Stimulated activated CD4-positive, alpha-beta T cell treated with anti-CD3 and anti-CD28 coated beads, Interleukin-4, amount 100 ng/mL, for 4 hours (primary cell): ENCODE measurements around the gene TLE6.
A peak's percentile ranks its signal among the peaks of the same experiment; 100 is the strongest.
"Not testable (repeated sequence)": the region's sequence is repeated elsewhere in the genome, so short reads cannot be mapped to it uniquely, and the experiment has no call there.

Experiments
- DNase-seq, 2 experiments: peaks; one replicate each; pipeline ENCODE4 v3.0.0-alpha.2; 2020

TLE6 gene

DNA sequence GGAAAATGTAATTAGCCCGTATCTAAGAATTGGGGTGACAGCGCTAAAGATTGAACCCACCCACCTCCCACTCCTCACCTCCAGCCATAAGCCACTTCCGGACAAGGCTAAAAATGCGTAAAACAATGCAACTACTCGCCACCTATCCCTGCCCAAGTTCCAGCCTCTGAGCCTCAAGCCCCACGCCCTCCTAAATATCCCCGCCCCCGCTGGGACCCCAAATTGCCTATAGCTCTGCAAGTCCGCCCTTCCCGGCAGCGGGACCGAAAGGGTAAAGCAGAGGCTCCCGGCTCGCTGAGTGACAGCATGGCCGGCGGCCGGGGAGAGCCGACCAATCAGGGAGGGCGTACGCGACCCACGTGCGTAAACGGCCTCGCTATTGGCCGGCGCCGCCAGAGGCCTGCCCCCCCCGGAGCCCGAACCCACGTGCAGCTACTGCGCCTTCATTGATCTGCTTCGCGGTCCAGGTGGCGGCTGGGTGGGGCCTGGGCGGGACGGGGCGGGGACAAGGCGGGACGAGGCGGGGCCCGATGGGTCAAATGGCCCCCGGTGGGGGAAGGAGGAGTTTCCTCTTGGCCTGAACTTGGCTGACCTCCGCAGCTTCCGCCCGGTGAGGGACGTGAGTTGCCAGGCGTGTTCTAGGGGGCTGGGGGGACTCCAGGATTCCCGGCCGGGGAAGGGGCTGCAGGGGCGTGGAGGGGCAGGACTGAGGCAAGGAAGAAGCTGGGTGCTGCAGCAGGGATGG, at the start of gene TLE6:
TSS of gene TLE6 (plus strand) at position 564 of the 745 bp plus-strand sequence. CDS start 670 bp downstream, outside the sequence.
- peak; percentile 90 to 95 for DNase-seq

GRCh38 chr19:2933490-2933910, 43.9 kb upstream of the TLE6 start:
- no peak for DNase-seq

- not testable (repeated sequence) for DNase-seq
Observed at GRCh38 chr19:2935863-2936262, 41.5 kb upstream of the TLE6 start.

DNA sequence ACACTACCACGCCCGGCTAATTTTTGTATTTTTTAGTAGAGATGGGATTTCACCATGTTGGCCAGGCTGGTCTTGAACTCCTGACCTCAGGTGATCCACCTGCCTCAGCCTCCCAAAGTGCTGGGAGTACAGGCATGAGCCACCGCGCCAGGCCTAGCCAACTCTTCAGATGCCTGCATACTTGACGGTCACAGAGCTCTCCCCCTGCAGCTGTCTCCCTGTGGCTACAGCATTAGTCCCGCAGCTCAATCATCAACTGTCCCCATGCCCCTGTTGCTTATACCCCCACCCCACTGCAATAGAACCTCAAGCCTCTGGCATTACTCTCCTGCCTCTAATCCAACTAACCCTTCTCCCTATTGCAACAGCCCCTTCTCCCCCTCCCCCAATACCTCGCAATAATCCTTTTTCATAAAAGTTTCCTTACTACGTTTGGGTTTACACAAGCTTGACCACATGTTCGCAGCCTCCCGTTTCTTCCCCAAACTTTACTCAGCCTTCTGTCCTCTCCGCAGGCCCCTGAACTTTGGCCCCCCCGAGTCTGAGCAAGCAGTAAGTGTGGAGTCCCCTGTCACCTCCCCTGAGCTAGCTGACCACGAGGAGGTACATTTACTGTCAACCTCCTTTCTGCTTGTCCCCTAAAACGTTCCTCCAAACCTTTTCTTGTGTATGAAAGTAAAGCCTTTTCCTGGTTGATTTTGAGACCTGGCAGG, 34.3 kb upstream of the TLE6 start:
- DNase-seq = no peak

DNA sequence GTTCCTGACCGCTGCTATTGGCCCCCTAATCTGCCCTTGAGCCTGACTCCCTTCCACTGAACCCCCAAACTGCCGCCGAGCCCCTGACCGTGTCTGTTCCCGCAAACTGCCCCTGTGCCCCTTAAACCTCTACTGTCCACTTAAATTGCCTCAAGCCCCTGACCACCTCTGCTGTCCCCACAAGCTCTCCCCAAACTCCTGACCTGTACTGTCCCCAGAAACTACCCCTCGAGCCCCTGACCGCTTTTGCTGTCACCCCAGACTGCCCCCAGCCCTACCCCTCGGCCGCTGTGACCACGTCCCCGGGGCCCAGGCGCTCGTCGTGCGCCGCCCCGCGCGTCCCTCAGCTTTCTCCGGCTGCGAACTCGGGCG, 33.0 kb upstream of the TLE6 start:
- no peak for DNase-seq

DNA sequence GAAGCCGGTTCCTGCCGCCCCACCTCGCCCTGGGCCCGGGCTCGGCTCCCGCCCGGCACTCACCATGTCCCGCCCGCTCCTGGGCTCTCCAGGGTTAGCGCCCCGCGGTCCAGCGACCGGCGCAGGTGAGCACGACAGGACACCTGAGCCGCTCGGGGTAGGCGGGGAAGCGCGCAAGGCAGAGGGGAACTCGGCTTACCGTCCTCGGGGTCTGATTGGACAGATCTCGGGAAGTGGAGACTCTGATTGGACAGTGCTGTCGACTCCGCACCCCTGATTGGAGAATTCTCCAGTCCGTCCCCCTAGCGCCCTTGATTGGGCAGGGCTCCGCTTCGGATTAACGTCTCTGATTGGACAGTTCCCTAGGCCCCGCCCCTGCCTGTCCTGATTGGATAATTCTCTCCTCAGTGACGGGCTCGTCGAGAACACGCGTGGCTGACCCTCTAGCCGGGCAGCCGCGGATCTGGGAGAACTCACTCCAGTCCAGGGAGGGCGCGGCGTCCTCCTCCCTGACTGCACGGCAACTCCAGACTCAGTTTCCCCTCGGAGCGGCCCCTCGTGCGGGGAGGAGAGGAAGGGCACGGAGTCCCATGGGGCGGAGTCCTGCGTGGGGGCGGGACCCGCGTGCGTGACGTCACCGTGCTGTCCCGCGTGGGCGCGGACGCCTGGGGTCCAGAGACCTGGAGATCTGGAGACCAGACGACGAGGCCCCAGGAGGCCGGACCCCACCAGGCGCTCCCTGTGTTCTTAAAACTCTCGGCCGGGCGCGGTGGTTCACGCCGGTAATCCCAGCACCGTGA, 32.4 kb upstream of the TLE6 start, which contains the start of gene ZNF77:
TSS of gene ZNF77 (minus strand) at position 197 of the 800 bp plus-strand sequence. CDS start at position 66, 131 bp downstream.
- DNase-seq = peak; percentile 97 to 99

- no peak for DNase-seq
Observed at GRCh38 chr19:2945575-2946184, 31.7 kb upstream of the TLE6 start.

- DNase-seq = no peak
Observed at GRCh38 chr19:2949939-2950285, 27.5 kb upstream of the TLE6 start.

GRCh38 chr19:2950286-2951124, 26.9 kb upstream of the TLE6 start:
- peak; percentile 100 for DNase-seq

DNA sequence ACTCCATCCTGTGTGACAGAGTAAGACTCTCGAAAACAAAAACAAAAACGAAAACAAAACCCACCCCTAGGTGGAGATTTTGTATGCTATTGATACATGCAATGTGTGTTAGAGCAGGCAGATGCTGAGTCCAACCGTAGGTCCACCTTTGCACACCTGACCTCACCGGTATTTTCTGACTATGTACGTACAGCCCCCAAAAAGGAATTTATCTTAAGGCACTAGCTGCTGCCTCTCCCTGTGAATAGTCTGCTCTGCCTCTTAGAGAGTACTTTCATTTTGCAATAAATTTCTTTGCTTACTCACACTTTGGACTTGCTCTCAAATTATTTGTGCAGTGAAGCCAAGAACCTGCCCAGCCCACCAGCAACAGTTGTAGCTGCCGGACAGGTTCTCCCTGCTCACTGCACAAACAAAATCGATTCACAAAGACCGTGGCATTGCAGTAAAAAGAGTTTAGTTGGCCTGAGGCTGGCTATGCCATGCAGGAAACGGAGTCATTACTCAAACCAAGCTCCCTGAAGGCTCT, 24.3 kb upstream of the TLE6 start:
- no peak for DNase-seq

GRCh38 chr19:2957160-2957559, 20.2 kb upstream of the TLE6 start:
- DNase-seq = no peak

GRCh38 chr19:2960120-2960519, 17.2 kb upstream of the TLE6 start:
- DNase-seq = no peak

DNA sequence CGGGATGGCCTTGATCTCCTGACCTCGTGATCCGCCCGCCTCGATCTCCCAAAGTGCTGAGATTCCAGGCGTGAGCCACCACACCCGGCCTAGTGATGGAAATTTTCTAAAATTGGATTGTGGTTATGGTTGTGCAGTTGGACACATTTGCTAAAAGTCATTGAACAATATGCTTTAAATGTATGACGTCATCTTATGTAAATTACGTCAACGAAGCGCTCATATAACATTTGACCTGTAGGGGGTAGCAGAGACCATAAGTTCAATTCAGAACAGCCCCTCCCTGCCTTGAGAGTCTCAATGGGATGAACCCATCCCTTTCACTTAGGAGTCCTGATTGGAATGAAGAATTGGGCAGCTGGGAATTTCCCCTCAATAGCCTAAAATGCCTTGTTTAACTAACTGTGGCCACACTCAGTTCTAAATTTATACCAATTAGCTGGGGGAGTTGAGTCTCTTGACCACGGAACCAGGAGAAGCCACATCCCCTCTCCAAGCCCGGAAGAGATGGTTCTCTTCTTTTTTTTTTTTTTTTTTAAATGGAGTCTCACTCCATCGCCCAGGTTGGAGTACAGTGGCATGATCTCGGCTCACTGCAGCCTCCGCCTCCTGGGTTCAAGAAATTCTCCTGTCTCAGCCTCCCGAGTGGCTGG, 15.2 kb upstream of the TLE6 start:
- DNase-seq = peak in 1 of 2 experiments; percentile 14

DNA sequence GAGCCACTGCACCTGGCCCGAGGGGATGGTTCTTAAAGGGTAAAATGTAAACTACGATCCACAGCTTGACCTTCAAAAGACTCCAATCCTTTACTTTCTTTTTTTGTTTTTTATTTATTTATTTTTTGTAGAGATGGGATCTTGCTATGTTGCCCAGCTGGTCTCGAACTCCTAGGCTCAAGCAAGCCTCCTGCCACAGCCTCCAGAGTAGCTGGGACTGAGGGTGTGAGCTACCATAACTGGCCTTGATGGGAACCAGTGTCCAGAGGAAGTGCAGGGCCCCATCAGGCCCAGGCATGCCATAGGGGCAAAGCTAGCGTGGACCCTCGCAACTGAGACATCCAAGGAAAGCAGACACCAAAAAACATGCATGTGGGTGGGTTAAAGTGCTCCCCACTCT, 14.2 kb upstream of the TLE6 start:
- no peak for DNase-seq

DNA sequence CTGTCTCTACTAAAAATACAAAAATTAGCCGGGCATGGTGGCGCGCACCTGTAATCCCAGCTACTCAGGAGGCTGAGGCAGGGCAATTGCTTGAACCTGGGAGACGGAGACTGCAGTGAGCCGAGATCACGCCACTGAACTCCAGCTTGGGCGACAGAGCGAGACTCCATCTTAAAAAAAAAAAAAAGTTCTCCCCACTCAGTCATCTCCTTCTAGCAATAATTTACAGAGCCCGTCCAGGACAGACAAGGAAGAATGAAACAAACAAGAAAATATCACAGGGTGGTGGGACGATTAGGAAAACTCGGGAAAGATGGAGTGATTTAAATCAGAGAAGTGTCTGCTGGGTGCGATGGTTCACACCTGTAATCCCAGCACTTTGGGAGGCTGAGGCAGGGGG, 13.7 kb upstream of the TLE6 start:
- not testable (repeated sequence) for DNase-seq

- no peak for DNase-seq
Observed at GRCh38 chr19:2964874-2965273, 12.5 kb upstream of the TLE6 start.

DNA sequence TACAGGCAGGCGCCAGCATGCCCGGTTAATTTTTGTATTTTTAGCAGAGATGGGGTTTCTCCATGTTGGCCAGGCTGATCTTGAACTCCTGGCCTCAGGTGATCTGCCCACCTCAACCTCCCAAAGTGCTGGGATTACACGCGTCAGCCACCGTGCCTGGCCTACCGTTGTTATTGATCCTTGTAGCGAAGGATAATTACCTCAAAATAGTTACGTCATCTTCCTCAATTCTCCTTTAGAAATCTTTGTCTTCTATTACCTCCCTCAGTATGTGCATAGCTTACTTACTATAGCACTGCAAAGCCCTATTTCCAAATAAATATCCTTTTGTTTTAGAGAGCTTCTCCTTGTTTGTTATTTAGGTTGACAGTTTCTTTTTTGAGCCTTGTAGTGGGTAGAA, 9.4 kb upstream of the TLE6 start:
- DNase-seq = no peak

- no peak for DNase-seq
Observed at GRCh38 chr19:2969104-2969504, 8.3 kb upstream of the TLE6 start.

- no peak for DNase-seq
Observed at GRCh38 chr19:2970201-2970835, 7.0 kb upstream of the TLE6 start.

DNA sequence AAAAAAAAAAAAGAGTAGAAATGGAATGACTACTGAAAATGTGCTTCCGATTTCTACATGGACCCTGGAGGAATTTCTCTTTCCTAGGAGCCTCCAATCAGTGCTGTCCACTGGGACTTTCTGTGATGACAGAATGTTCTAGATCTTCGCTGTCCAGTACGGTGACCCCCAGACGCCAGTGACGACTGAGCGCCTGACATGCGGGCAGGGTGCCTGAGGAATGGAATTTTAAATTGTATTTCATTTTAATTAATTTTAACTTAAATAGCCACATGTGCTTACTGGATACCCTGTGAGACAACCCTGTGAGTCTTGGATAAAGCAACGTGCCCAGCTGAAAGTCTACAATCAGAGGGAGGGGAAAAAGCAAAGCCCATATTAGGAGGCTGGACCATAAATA, 4.1 kb upstream of the TLE6 start:
- DNase-seq = no peak
